H9 (cell line): ENCODE data around the gene ENKUR. TPM values are rescaled to one million over a fixed set of nuclear protein-coding genes. Genes with fewer than 3 reads are reported as not detected.

Experiments used
- DNase-seq: peaks from one replicate; pipeline ENCODE4 v3.0.0-alpha.2; 2017
- H2AFZ ChIP-seq: one replicate; pipeline ENCODE4 v1.6.1; 2013; ENCODE audit warnings: mild to moderate bottlenecking, low read length, control low read depth, moderate library complexity
- H2AK5ac ChIP-seq: 2 replicates; pipeline ENCODE4 v1.6.1; 2013; ENCODE audit warnings: low read length, control low read depth, mixed read lengths; ENCODE audit not compliant: insufficient read length
- H2BK120ac ChIP-seq: one replicate; pipeline ENCODE4 v1.6.1; 2013; ENCODE audit warnings: low read depth, mild to moderate bottlenecking, low read length, control low read depth, inconsistent platforms; ENCODE audit not compliant: poor library complexity, severe bottlenecking
- H2BK12ac ChIP-seq: 2 replicates; pipeline ENCODE4 v1.6.1; 2013; ENCODE audit warnings: low read length, control low read depth, mixed read lengths, low read depth; ENCODE audit not compliant: insufficient read length
- H2BK15ac ChIP-seq: 2 replicates; pipeline ENCODE4 v1.6.1; 2013; ENCODE audit warnings: low read depth, low read length, control low read depth
- H2BK20ac ChIP-seq: one replicate; pipeline ENCODE4 v1.6.1; 2013; ENCODE audit warnings: low read depth, mild to moderate bottlenecking, low read length, control low read depth, inconsistent platforms; ENCODE audit not compliant: poor library complexity, severe bottlenecking
- H2BK5ac ChIP-seq: 2 replicates; pipeline ENCODE4 v1.6.1; 2013; ENCODE audit warnings: low read length, control low read depth, mixed read lengths; ENCODE audit not compliant: insufficient read length
- H3K14ac ChIP-seq: 2 replicates; pipeline ENCODE4 v1.6.1; 2013; ENCODE audit warnings: low read length, control low read depth; ENCODE audit not compliant: insufficient read depth
- H3K18ac ChIP-seq: 2 replicates; pipeline ENCODE4 v1.6.1; 2013; ENCODE audit warnings: low read depth, mild to moderate bottlenecking, mixed read lengths, low read length, control low read depth; ENCODE audit not compliant: insufficient read length
- H3K23ac ChIP-seq: 2 replicates; pipeline ENCODE4 v1.6.1; 2013; ENCODE audit warnings: low read length, control low read depth, mixed read lengths, low read depth; ENCODE audit not compliant: insufficient read length
- H3K23me2 ChIP-seq: 2 replicates; pipeline ENCODE4 v1.6.1; 2013; ENCODE audit warnings: low read depth, mild to moderate bottlenecking, mixed read lengths, low read length, control low read depth; ENCODE audit not compliant: insufficient read length, poor library complexity, severe bottlenecking
- H3K27ac ChIP-seq: 2 replicates; pipeline ENCODE4 v1.5.1; 2013; ENCODE audit warnings: low read length, control low read depth, mixed read lengths, low read depth; ENCODE audit not compliant: insufficient read length
- H3K27me3 ChIP-seq: 2 replicates; pipeline ENCODE4 v1.6.1; 2013; ENCODE audit warnings: low read length, control low read depth, inconsistent platforms; ENCODE audit not compliant: insufficient read depth
- H3K4ac ChIP-seq: 2 replicates; pipeline ENCODE4 v1.6.1; 2013; ENCODE audit warnings: low read depth, mild to moderate bottlenecking, control low read depth, inconsistent platforms, low read length, moderate library complexity
- H3K4me1 ChIP-seq: 2 replicates; pipeline ENCODE4 v1.6.1; 2013; ENCODE audit warnings: low read length, control low read depth, inconsistent platforms; ENCODE audit not compliant: insufficient read depth
- H3K4me2 ChIP-seq: 2 replicates; pipeline ENCODE4 v1.6.1; 2013; ENCODE audit warnings: low read length, control low read depth, mixed read lengths; ENCODE audit not compliant: insufficient read length, insufficient read depth
- H3K56ac ChIP-seq: 2 replicates; pipeline ENCODE4 v1.6.1; 2013; ENCODE audit warnings: low read depth, mild to moderate bottlenecking, mixed read lengths, low read length, control low read depth; ENCODE audit not compliant: insufficient read length
- H3K79me1 ChIP-seq: 2 replicates; pipeline ENCODE4 v1.6.1; 2013; ENCODE audit warnings: low read depth, mild to moderate bottlenecking, moderate library complexity, low read length, control low read depth, inconsistent platforms; ENCODE audit not compliant: insufficient read depth, poor library complexity, severe bottlenecking
- H3K79me2 ChIP-seq: 2 replicates; pipeline ENCODE4 v1.6.1; 2013; ENCODE audit warnings: low read length, control low read depth, inconsistent platforms; ENCODE audit not compliant: insufficient read depth
- H3K9ac ChIP-seq: 2 replicates; pipeline ENCODE4 v1.6.1; 2013; ENCODE audit warnings: low read length, control low read depth, mixed read lengths; ENCODE audit not compliant: insufficient read length; ENCODE audit errors: extremely low read depth
- H3K9me3 ChIP-seq: one replicate; pipeline ENCODE4 v1.6.1; 2013; ENCODE audit warnings: low read depth, low read length, inconsistent platforms; ENCODE audit not compliant: control insufficient read depth
- H3T11ph ChIP-seq: one replicate; pipeline ENCODE4 v1.6.1; 2013; ENCODE audit warnings: mild to moderate bottlenecking, low read length, control low read depth, inconsistent platforms
- H4K20me1 ChIP-seq: one replicate; pipeline ENCODE4 v1.6.1; 2013; ENCODE audit not compliant: control insufficient read depth, insufficient read length, insufficient read depth
- H4K5ac ChIP-seq: 2 replicates; pipeline ENCODE4 v1.6.1; 2013; ENCODE audit warnings: low read depth, mild to moderate bottlenecking, mixed read lengths, low read length, control low read depth; ENCODE audit not compliant: insufficient read length
- H4K8ac ChIP-seq: replicated peaks from 2 replicates; pipeline ENCODE4 v1.6.1; 2013; ENCODE audit warnings: low read length, control low read depth, mixed read lengths, low read depth; ENCODE audit not compliant: insufficient read length
- H4K91ac ChIP-seq: 2 replicates; pipeline ENCODE4 v1.6.1; 2013; ENCODE audit warnings: low read depth, mild to moderate bottlenecking, moderate library complexity, mixed read lengths, low read length, control low read depth; ENCODE audit not compliant: insufficient read length
- H3K27ac Mint-ChIP-seq, 3 experiments: 2 replicates in 2 of 3; 3 replicates in 1 of 3; pipeline ENCODE4 v1.8.0; 2020 to 2021; ENCODE audit warnings: mixed read lengths in 3 of 3, mild to moderate bottlenecking in 1 of 3, moderate library complexity in 1 of 3
- H3K27me3 Mint-ChIP-seq: 2 replicates; pipeline ENCODE4 v1.8.0; 2021; ENCODE audit warnings: low read depth, mild to moderate bottlenecking, moderate library complexity, mixed read lengths
- H3K36me3 Mint-ChIP-seq, 3 experiments: 2 replicates in 2 of 3; 3 replicates in 1 of 3; pipeline ENCODE4 v1.8.0; 2020 to 2021; ENCODE audit warnings: low read depth in 3 of 3, mixed read lengths in 3 of 3; ENCODE audit not compliant: insufficient read depth in 1 of 3
- H3K4me1 Mint-ChIP-seq, 2 experiments: 2 replicates each; pipeline ENCODE4 v1.8.0; 2020; ENCODE audit warnings: mixed read lengths in 2 of 2
- H3K4me3 Mint-ChIP-seq, 2 experiments: 2 replicates in 1 of 2; 3 replicates in 1 of 2; pipeline ENCODE4 v1.8.0; 2020 to 2021; ENCODE audit warnings: mild to moderate bottlenecking in 2 of 2, mixed read lengths in 2 of 2, moderate library complexity in 1 of 2
- H3K9me3 Mint-ChIP-seq, 2 experiments: 2 replicates in 1 of 2; 3 replicates in 1 of 2; pipeline ENCODE4 v1.8.0; 2020; ENCODE audit warnings: mild to moderate bottlenecking in 2 of 2, mixed read lengths in 2 of 2, moderate library complexity in 1 of 2
- WGBS: extraction: QIAGEN DNeasy Blood & Tissue Kit; methylation state at CpG from one replicate; pipeline ENCODE4 v1.1.7; 2013; ENCODE audit warnings: missing lambda C conversion rate, low lambda C conversion rate, mixed read lengths; ENCODE audit not compliant: insufficient read length; ENCODE audit errors: extremely low coverage; 5-methylcytosine and 5-hydroxymethylcytosine counted together
- total RNA-seq: library from RNA; stranded (reverse); gene quantifications from 2 replicates; pipeline ENCODE4 v1.2.1, GENCODE V29; 2021
- TF ChIP-seq, protein P1 (sequence below): fragments of 200-600 bp; sonication (generic); conservative IDR thresholded peaks from 3 replicates; pipeline ENCODE4 v1.8.0; 2021; ENCODE audit warnings: antibody characterized with exemption, mild to moderate bottlenecking

The ENKUR gene
- total RNA-seq, 1 experiment from 2014 or later = not detected

DNA sequence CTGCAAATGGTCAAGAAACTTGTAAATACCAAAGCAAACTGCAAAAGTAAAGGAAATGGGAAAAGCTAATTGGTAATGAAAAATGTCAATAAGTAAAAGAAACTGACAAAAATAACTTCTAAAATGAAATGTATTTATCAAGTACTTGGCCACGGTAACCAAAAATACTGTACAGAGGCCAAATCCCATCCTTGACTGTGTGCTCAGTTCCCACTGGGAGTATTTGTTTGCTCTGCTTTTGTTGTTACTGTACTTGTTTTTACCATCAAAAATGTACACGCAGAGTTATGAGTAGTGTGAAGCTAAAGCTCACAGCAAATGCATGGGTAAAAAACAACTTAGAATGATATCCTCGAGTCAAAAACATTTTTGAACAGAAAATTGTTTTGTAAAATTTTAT is 31.1 kb downstream of the ENKUR start:
- Histone ChIP-seq H2AFZ (no peak overlapping the region), H2BK20ac (no peak overlapping the region), H3K27me3 (no peaks in the 10 kb centered on the region), H2BK120ac (no peak overlapping the region), H4K20me1 (no peaks in the 10 kb centered on the region), H2AK5ac (no peak overlapping the region), H4K91ac (no peak overlapping the region), H3K4me1 (no peaks in the 10 kb centered on the region), H3K79me1 (no peaks in the 10 kb centered on the region), H3K9me3 (no peaks in the 10 kb centered on the region), H2BK15ac (no peak overlapping the region), H2BK12ac (no peak overlapping the region), H3K56ac (no peak overlapping the region), H3K9ac (no peak overlapping the region), H3K4ac (no peak overlapping the region), H4K8ac (no peak overlapping the region), H3T11ph (no peak overlapping the region), H3K23me2 (no peaks in the 10 kb centered on the region), H3K23ac (no peak overlapping the region), H4K5ac (no peak overlapping the region), H3K79me2 (no peaks in the 10 kb centered on the region), H2BK5ac (no peak overlapping the region), H3K18ac (no peak overlapping the region), H3K14ac (no peak overlapping the region), H3K27ac (no peak overlapping the region), H3K4me2 (no peak overlapping the region)
- TF ChIP-seq, protein P1, sequence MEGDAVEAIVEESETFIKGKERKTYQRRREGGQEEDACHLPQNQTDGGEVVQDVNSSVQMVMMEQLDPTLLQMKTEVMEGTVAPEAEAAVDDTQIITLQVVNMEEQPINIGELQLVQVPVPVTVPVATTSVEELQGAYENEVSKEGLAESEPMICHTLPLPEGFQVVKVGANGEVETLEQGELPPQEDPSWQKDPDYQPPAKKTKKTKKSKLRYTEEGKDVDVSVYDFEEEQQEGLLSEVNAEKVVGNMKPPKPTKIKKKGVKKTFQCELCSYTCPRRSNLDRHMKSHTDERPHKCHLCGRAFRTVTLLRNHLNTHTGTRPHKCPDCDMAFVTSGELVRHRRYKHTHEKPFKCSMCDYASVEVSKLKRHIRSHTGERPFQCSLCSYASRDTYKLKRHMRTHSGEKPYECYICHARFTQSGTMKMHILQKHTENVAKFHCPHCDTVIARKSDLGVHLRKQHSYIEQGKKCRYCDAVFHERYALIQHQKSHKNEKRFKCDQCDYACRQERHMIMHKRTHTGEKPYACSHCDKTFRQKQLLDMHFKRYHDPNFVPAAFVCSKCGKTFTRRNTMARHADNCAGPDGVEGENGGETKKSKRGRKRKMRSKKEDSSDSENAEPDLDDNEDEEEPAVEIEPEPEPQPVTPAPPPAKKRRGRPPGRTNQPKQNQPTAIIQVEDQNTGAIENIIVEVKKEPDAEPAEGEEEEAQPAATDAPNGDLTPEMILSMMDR = no peak
- H3K4me1 Mint-ChIP-seq = peaks cover 3 to 5% of the 10 kb centered on the region in 2 experiments; a peak in 3 of 4 replicates
- no peak overlapping the region; a peak in 1 of 7 replicates for H3K27ac Mint-ChIP-seq
- no peak overlapping the region for H3K4me3 Mint-ChIP-seq
- no peaks in the 10 kb centered on the region for H3K27me3 Mint-ChIP-seq
- WGBS = no CpG with 5 or more reads among the region's 3 CpGs
- no peaks in the 10 kb centered on the region; a peak in 1 of 5 replicates for H3K9me3 Mint-ChIP-seq
- no peak for DNase-seq
- no peaks in the 10 kb centered on the region for H3K36me3 Mint-ChIP-seq
